Kidney epithelial cell (primary cell): ENCODE results near the gene HGFAC. TPM values are rescaled to one million over a fixed set of nuclear protein-coding genes. Genes with fewer than 3 reads are reported as not detected.

Experiments
- DNase-seq: peaks from one replicate; pipeline ENCODE4 v3.0.0-alpha.2; 2010; ENCODE audit warnings: low read depth
- H3K27me3 ChIP-seq: 2 replicates; pipeline ENCODE4 v1.6.0; 2011; ENCODE audit warnings: low read length; ENCODE audit not compliant: control insufficient read depth, insufficient read depth
- H3K36me3 ChIP-seq: 2 replicates; pipeline ENCODE4 v1.5.1; 2011; ENCODE audit warnings: low read length; ENCODE audit not compliant: control insufficient read depth, insufficient read depth
- H3K4me3 ChIP-seq: 2 replicates; pipeline ENCODE4 v1.5.1; 2011; ENCODE audit warnings: low read depth, mild to moderate bottlenecking, control low read depth, low read length
- CTCF ChIP-seq: IDR thresholded peaks from 2 replicates; pipeline ENCODE4 v1.5.1; 2011; ENCODE audit warnings: mild to moderate bottlenecking, moderate library complexity, low read length, control low read depth, inconsistent platforms; ENCODE audit not compliant: insufficient read depth, poor library complexity, severe bottlenecking
- total RNA-seq: library from RNA; depleted of rRNA; stranded (reverse); fragments of >200 nt; gene quantifications from 2 replicates; pipeline ENCODE4 v1.2.3, GENCODE V29; 2015

The HGFAC gene
- total RNA-seq, 1 donor from 2014 or later: not detected

DNA sequence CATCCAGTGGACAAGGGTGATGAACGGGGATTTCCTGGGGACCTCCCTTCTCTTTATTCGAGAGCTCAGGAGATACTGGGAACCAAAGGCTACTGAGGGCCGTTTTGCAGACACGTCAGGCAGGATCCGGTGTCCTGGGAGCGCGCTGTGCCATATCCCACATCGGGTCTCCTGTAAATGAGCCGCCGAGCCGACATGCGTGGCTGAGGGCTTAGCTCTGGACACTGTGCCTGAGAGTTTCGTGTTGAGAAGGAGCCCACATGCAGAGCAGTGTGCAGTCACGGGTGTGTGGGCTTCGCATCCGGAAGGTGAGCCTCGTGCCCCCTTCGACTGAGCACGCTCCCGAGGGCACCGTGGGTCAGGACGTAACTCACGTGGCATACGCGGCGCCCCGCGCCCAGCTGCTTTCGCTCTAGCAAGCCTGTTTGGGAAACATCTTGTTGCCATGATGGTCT is 28.5 kb upstream of the HGFAC start:
- no peak for DNase-seq
- H3K4me3 ChIP-seq: no peak overlapping the region
- TF ChIP-seq CTCF: no peak
- H3K27me3 ChIP-seq: no peaks in the 10 kb centered on the region
- no peaks in the 10 kb centered on the region for H3K36me3 ChIP-seq

DNA sequence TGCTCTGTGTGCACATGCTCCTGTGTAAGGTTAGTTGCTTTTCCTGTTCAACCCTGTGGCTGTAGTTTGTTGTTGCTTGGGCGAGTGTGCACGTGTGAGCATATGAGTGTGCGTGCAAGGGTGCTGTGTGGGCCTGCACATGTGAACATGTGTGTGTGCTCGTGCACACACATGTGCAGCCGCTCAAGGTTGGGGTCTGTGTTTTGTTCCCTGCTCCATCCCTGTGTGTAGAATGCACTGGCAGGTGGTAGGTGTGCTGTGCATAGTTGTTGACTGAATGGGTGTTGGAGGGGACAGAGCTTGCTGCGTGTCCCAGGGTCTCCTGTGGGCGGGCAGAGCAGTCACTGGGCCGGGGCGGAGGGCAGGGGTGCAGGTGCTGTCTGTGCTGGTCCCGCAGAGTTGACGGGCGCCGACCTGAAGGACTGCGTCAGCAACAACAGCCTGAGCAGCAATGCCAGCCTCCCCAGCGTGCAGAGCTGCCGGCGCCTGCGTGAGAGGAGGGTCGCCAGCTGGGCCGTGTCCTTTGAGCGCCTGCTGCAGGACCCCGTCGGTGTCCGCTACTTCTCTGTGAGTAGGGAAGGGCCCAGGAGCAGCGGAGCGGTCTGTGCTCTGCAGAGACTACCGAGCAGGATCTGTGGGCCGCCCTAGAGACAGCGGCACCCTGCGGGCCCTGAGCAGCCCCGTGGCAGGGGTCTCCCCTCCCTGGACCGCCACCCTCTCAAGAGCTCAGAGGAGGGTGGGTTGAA is 27.9 kb upstream of the HGFAC start:
- H3K36me3 ChIP-seq: no peaks in the 10 kb centered on the region
- H3K27me3 ChIP-seq: no peaks in the 10 kb centered on the region
- no peak overlapping the region for H3K4me3 ChIP-seq
- no peak for TF ChIP-seq CTCF
- no peak for DNase-seq

DNA sequence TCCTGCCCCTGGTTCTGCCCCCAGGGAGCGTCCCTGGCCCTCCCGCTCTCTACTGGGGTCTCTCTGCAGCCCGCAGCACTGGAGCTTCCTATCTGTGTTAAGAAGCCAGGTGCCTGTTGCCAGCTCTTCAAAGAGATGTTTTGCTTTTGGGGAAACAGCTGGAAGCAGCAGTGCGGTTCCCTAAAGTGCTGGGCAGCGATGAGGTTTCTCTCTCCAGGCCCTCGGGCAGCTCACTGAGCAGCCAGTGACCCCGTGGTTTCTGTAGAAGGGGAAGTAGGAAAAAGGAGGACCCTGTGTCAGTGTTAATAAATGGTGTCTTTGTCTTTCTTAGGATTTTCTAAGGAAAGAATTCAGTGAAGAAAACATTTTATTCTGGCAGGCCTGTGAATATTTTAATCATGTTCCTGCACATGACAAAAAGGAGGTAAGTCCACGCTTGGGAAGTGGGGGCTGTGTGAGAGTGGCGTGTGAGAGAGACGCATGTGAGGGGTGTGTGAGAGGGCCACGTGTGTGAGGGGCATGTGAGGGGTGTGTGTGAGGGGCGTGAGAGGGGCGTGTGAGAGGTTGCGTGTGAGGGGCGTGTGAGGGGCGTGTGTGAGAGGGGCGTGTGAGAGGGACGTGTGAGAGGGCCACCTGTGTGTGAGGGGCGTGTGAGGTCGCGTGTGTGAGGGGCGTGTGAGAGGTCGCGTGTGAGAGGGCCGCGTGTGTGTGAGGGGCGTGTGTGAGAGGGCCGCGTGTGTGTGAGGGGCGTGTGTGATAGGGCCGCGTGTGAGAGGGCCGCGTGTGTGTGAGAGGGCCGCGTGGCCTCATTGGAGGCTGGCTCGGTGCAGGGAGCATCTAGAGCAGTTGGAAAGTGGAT is 27.1 kb upstream of the HGFAC start:
- DNase-seq: no peak
- TF ChIP-seq CTCF: no peak
- Histone ChIP-seq H3K4me3 (no peak overlapping the region), H3K36me3 (no peaks in the 10 kb centered on the region), H3K27me3 (no peaks in the 10 kb centered on the region)

DNA sequence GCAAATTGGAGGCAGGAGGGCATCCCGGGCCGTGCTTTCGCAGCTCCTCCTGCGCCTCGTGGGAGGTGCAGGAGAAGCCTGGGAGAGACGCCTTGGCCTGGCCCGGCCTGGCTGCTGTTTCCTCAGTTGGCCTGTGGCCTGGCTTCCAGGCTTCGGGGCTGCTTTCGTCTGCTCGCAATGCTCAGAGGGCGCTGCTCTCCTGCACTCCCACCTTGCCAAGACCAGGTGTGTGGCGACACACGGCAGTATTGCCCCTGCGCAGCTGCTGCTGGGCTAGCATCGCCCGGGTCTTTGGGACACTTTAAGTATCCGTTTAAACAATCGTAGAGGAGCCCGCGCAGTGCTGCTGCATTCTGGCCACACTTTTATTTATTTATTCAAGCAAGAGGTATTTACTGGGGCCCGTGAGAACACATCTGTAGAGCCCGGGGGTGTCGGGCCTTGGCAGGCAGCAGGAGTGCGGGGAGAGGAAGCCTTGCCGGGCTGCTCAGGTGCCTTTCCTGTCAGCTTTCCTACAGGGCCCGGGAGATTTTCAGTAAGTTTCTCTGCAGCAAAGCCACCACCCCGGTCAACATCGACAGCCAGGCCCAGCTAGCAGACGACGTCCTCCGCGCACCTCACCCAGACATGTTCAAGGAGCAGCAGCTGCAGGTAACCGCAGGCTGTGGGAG is 26.2 kb upstream of the HGFAC start:
- TF ChIP-seq CTCF: no peak
- H3K27me3 ChIP-seq: no peaks in the 10 kb centered on the region
- H3K4me3 ChIP-seq: no peak overlapping the region
- DNase-seq: no peak
- no peaks in the 10 kb centered on the region for H3K36me3 ChIP-seq

DNA sequence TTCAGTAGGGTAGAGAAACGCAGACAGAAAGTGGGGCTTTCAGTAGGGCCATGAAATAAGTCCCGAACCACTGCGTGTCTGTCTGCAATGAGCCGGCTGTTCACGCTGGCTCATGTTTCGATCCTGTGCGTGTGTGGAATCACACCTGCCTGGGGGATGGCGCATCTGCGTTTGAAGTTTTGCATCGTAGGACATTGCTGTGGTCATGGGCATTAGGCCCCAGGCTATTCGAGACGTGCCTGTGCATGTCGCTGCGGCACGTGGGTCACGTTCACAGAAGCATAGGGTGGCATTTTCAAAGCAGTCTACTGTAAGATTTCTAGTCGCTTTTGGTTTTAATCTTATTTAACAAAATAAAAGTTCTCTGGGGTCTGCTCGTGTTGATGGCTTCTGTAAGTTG is 25.5 kb upstream of the HGFAC start:
- Histone ChIP-seq H3K36me3 (no peaks in the 10 kb centered on the region), H3K27me3 (no peaks in the 10 kb centered on the region), H3K4me3 (no peak overlapping the region)
- no peak for TF ChIP-seq CTCF
- no peak for DNase-seq
